Adrenal gland (tissue), 5 donors: ENCODE measurements around the gene IL1B.

Source experiments
- CTCF ChIP-seq, 6 experiments: fragments of 450-650 bp in 4 of 6; fragments of 200-600 bp in 2 of 6; sonication (generic) in 1 of 6; IDR thresholded peaks; 1 replicate in 5 of 6; 2 replicates in 1 of 6; pipeline versions ENCODE4 v1.5.1 to v1.8.0; 2016 to 2021; ENCODE audit warnings: antibody characterized with exemption in 6 of 6, mild to moderate bottlenecking in 2 of 6, moderate library complexity in 1 of 6
- POLR2A ChIP-seq, 2 donors: fragments of 450-650 bp; IDR thresholded peaks; one replicate each; pipeline ENCODE4 v1.6.1; 2017; ENCODE audit warnings: antibody characterized with exemption in 2 of 2, mild to moderate bottlenecking in 2 of 2, moderate library complexity in 1 of 2
- donor health status: DM: no; HTN: no; CAD: no.

GRCh38 chr2:112831946-112832840 lies 4.4 kb downstream of the IL1B start:
- TF ChIP-seq CTCF (IDR thresholded peaks at IDR 0.05) (no peak), POLR2A (IDR thresholded peaks at IDR 0.05) (no peak)
